ENCODE measurements around the gene HBZ. TPM values are rescaled to one million over a fixed set of nuclear protein-coding genes. Genes with fewer than 3 reads are reported as not detected.
A peak's percentile ranks its signal among the peaks of the same experiment; 100 is the strongest.

The HBZ gene
- polyA plus RNA-seq, 6 donors from 2014 or later, result not detected

- no peak overlapping the region for H3K27ac Mint-ChIP-seq
- ATAC-seq (ENCODE audit: low read depth in 2 of 2) (peak; percentile 86 to 88), DNase-seq (peak; percentile 80)
- H3K4me3 Mint-ChIP-seq, result peak overlapping the region; percentile 21 to 85 (median 42)
- H3K9me3 Mint-ChIP-seq, result no peaks in the 10 kb centered on the region
- peaks cover 11 to 16% (median 11%) of the 10 kb centered on the region in 3 donors for H3K27me3 Mint-ChIP-seq
- peaks cover 0 to 5% (median 3%) of the 10 kb centered on the region in 3 donors for H3K4me1 Mint-ChIP-seq
- peaks cover 0 to 5% of the 10 kb centered on the region in 2 donors for H3K36me3 Mint-ChIP-seq
These were observed 28.5 kb downstream of the HBZ start for GRCh38 chr16:180681-181564.

- peaks cover 0 to 7% of the 10 kb centered on the region in 2 donors for H3K36me3 Mint-ChIP-seq
- H3K4me3 Mint-ChIP-seq, result peak overlapping the region in 3 of 8 donors; percentile 39 to 57 (median 43)
- H3K4me1 Mint-ChIP-seq, result peaks cover 0 to 5% (median 3%) of the 10 kb centered on the region in 3 donors
- peak overlapping the region in 1 of 6 donors; percentile 81 for H3K27ac Mint-ChIP-seq
- peaks cover 11 to 16% (median 11%) of the 10 kb centered on the region in 3 donors for H3K27me3 Mint-ChIP-seq
- no peaks in the 10 kb centered on the region for H3K9me3 Mint-ChIP-seq
- no peak for ATAC-seq (ENCODE audit: low read depth in 2 of 2)
- DNase-seq, result no peak
These were observed 29.1 kb downstream of the HBZ start for GRCh38 chr16:181565-182021.

- peaks cover 0 to 7% of the 10 kb centered on the region in 2 donors for H3K36me3 Mint-ChIP-seq
- DNase-seq (no peak), ATAC-seq (ENCODE audit: low read depth in 2 of 2) (no peak)
- H3K4me3 Mint-ChIP-seq, result no peak overlapping the region
- no peaks in the 10 kb centered on the region for H3K9me3 Mint-ChIP-seq
- peaks cover 3 to 6% (median 6%) of the 10 kb centered on the region in 3 donors for H3K27me3 Mint-ChIP-seq
- H3K27ac Mint-ChIP-seq, result peak overlapping the region in 1 of 6 donors; percentile 62
- peaks cover 0 to 5% (median 3%) of the 10 kb centered on the region in 3 donors for H3K4me1 Mint-ChIP-seq
These were observed 30.6 kb downstream of the HBZ start for GRCh38 chr16:183005-183404.

- ATAC-seq (ENCODE audit: low read depth in 2 of 2) (no peak), DNase-seq (no peak)
- no peak overlapping the region for H3K4me3 Mint-ChIP-seq
- peaks cover 0 to 3% (median 0%) of the 10 kb centered on the region in 3 donors for H3K4me1 Mint-ChIP-seq
- H3K9me3 Mint-ChIP-seq, result no peaks in the 10 kb centered on the region
- no peak overlapping the region for H3K27ac Mint-ChIP-seq
- no peaks in the 10 kb centered on the region for H3K27me3 Mint-ChIP-seq
- H3K36me3 Mint-ChIP-seq, result peaks cover 0 to 11% of the 10 kb centered on the region in 2 donors
These were observed 32.8 kb downstream of the HBZ start for GRCh38 chr16:185213-185612.

- H3K27ac Mint-ChIP-seq, result no peak overlapping the region
- no peaks in the 10 kb centered on the region for H3K9me3 Mint-ChIP-seq
- peaks cover 0 to 15% of the 10 kb centered on the region in 2 donors for H3K36me3 Mint-ChIP-seq
- peaks cover 0 to 3% (median 0%) of the 10 kb centered on the region in 3 donors for H3K4me1 Mint-ChIP-seq
- ATAC-seq (ENCODE audit: low read depth in 2 of 2) (no peak), DNase-seq (no peak)
- H3K27me3 Mint-ChIP-seq, result no peaks in the 10 kb centered on the region
- H3K4me3 Mint-ChIP-seq, result no peak overlapping the region
These were observed 33.2 kb downstream of the HBZ start for GRCh38 chr16:185691-186090.

- no peak for ATAC-seq (ENCODE audit: low read depth in 2 of 2)
- peaks cover 0 to 22% of the 10 kb centered on the region in 2 donors for H3K36me3 Mint-ChIP-seq
These were observed 34.9 kb downstream of the HBZ start for GRCh38 chr16:187330-187729.

GRCh38 chr16:188674-189073 lies 36.2 kb downstream of the HBZ start:
- no peak overlapping the region for H3K27ac Mint-ChIP-seq
- DNase-seq (no peak), ATAC-seq (ENCODE audit: low read depth in 2 of 2) (peak; percentile 60 to 63)
- H3K27me3 Mint-ChIP-seq, result no peaks in the 10 kb centered on the region
- H3K4me1 Mint-ChIP-seq, result peaks cover 0 to 12% (median 5%) of the 10 kb centered on the region in 3 donors
- no peak overlapping the region for H3K4me3 Mint-ChIP-seq
- no peaks in the 10 kb centered on the region for H3K9me3 Mint-ChIP-seq
- peaks cover 0 to 30% of the 10 kb centered on the region in 2 donors for H3K36me3 Mint-ChIP-seq

More at GRCh38 chr16:187330-187729, 34.9 kb downstream of the HBZ start:
- Mint-ChIP-seq H3K9me3 (no peaks in the 10 kb centered on the region), H3K4me1 (peaks cover 0 to 8% (median 5%) of the 10 kb centered on the region in 3 donors), H3K27me3 (no peaks in the 10 kb centered on the region), H3K27ac (peak overlapping the region in 1 of 6 donors; percentile 11), H3K4me3 (no peak overlapping the region)
- DNase-seq, result no peak

- Mint-ChIP-seq H3K27me3 (no peaks in the 10 kb centered on the region), H3K36me3 (peaks cover 0 to 30% of the 10 kb centered on the region in 2 donors), H3K4me3 (no peak overlapping the region), H3K9me3 (no peaks in the 10 kb centered on the region), H3K4me1 (peaks cover 0 to 12% (median 5%) of the 10 kb centered on the region in 3 donors), H3K27ac (peak overlapping the region in 1 of 6 donors; percentile 72)
- ATAC-seq (ENCODE audit: low read depth in 2 of 2) (no peak), DNase-seq (no peak)
These were observed 37.3 kb downstream of the HBZ start for GRCh38 chr16:189604-190186.

GRCh38 chr16:191831-192230 lies 39.4 kb downstream of the HBZ start:
- DNase-seq, result no peak
- ATAC-seq (ENCODE audit: low read depth in 2 of 2), result no peak
- no peaks in the 10 kb centered on the region for H3K27me3 Mint-ChIP-seq
- peaks cover 0 to 23% of the 10 kb centered on the region in 2 donors for H3K36me3 Mint-ChIP-seq
- H3K4me1 Mint-ChIP-seq, result peaks cover 0 to 8% (median 5%) of the 10 kb centered on the region in 3 donors
- peak overlapping the region in 1 of 6 donors; percentile 85 for H3K27ac Mint-ChIP-seq
- H3K4me3 Mint-ChIP-seq, result peak overlapping the region in 1 of 8 donors; percentile 15
- no peaks in the 10 kb centered on the region for H3K9me3 Mint-ChIP-seq

- Mint-ChIP-seq H3K9me3 (no peaks in the 10 kb centered on the region), H3K27ac (peak overlapping the region in 1 of 6 donors; percentile 63), H3K4me3 (no peak overlapping the region), H3K4me1 (peaks cover 0 to 8% (median 5%) of the 10 kb centered on the region in 3 donors), H3K27me3 (no peaks in the 10 kb centered on the region), H3K36me3 (peaks cover 0 to 23% of the 10 kb centered on the region in 2 donors)
- ATAC-seq (ENCODE audit: low read depth in 2 of 2) (no peak), DNase-seq (no peak)
These were observed 40.2 kb downstream of the HBZ start for GRCh38 chr16:192686-193085.

- peaks cover 0 to 8% (median 5%) of the 10 kb centered on the region in 3 donors for H3K4me1 Mint-ChIP-seq
- H3K27ac Mint-ChIP-seq, result peak overlapping the region in 1 of 6 donors; percentile 64
- H3K36me3 Mint-ChIP-seq, result peaks cover 0 to 23% of the 10 kb centered on the region in 2 donors
- H3K9me3 Mint-ChIP-seq, result no peaks in the 10 kb centered on the region
- no peak for ATAC-seq (ENCODE audit: low read depth in 2 of 2)
- H3K4me3 Mint-ChIP-seq, result no peak overlapping the region
- H3K27me3 Mint-ChIP-seq, result no peaks in the 10 kb centered on the region
- no peak for DNase-seq
These were observed 41.0 kb downstream of the HBZ start for GRCh38 chr16:193441-193840.

- no peaks in the 10 kb centered on the region for H3K27me3 Mint-ChIP-seq
- no peak overlapping the region for H3K27ac Mint-ChIP-seq
- H3K36me3 Mint-ChIP-seq, result peaks cover 0 to 23% of the 10 kb centered on the region in 2 donors
- ATAC-seq (ENCODE audit: low read depth in 2 of 2) (no peak), DNase-seq (no peak)
- no peak overlapping the region for H3K4me3 Mint-ChIP-seq
- peaks cover 0 to 8% (median 5%) of the 10 kb centered on the region in 3 donors for H3K4me1 Mint-ChIP-seq
- H3K9me3 Mint-ChIP-seq, result no peaks in the 10 kb centered on the region
These were observed 42.1 kb downstream of the HBZ start for GRCh38 chr16:194516-194915.

- no peak for ATAC-seq (ENCODE audit: low read depth in 2 of 2)
- H3K36me3 Mint-ChIP-seq, result peaks cover 0 to 5% of the 10 kb centered on the region in 2 donors
- H3K9me3 Mint-ChIP-seq, result no peaks in the 10 kb centered on the region
- DNase-seq, result no peak
- H3K27me3 Mint-ChIP-seq, result no peaks in the 10 kb centered on the region
- H3K4me1 Mint-ChIP-seq, result no peaks in the 10 kb centered on the region
- H3K27ac Mint-ChIP-seq, result no peak overlapping the region
- no peak overlapping the region for H3K4me3 Mint-ChIP-seq
These were observed 47.9 kb downstream of the HBZ start for GRCh38 chr16:200388-200787.
